GM21529 (cell line): Measurements from ENCODE around the gene SYK.
"Not testable (repeated sequence)": the region's sequence is repeated elsewhere in the genome, so short reads cannot be mapped to it uniquely, and the experiment has no call there.

Experiments used
- ATAC-seq: cut with Tn5 transposase; IDR thresholded peaks from one replicate; pipeline ENCODE4 v1.9.1; 2021; ENCODE audit not compliant: unreplicated experiment

SYK gene

DNA sequence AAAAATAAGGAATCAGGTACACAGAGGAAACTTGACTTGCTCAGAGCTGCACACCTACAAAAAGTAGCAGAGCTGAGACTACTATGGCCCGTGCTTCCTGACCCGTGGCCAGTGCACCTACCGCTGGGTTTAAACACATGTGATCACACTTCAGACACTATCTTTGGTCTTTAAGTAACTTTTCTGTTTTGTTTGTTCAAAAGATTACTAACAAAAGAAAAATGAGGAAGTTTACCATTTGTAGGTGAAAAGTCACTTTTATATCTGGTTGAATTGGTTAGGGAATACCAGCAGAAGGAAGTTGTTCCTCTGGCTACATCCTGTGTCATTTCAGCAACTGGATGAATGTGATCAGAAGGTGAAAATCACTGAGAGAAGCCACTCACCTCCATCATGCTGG, 6.5 kb upstream of the SYK start:
- ATAC-seq: no peak

DNA sequence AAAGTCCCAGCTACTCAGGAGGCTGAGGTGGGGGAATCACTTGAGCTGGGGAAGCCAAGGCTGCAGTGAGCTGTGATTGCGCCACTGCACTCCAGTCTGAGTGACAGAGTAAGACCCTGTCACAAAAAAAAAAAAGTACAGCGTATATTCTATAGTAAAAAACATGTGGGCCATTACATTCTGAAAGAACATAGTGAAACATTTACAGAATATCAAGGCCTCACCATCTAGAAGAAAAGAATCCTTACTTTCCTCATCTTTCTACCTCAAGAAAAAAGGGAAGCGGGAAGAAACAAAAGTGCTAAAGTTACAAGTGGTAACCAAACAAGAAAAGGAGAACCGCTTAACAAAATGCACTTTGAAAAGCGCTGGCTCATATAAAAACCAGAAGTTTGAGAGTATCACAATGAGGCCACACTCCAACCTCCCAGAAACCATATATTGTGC, 5.7 kb upstream of the SYK start:
- peak; percentile 35 for ATAC-seq

GRCh38 chr9:90799271-90799852, 2.3 kb upstream of the SYK start:
- ATAC-seq: no peak

GRCh38 chr9:90801973-90802322, 329 bp downstream of the SYK start:
- peak; percentile 7 for ATAC-seq

DNA sequence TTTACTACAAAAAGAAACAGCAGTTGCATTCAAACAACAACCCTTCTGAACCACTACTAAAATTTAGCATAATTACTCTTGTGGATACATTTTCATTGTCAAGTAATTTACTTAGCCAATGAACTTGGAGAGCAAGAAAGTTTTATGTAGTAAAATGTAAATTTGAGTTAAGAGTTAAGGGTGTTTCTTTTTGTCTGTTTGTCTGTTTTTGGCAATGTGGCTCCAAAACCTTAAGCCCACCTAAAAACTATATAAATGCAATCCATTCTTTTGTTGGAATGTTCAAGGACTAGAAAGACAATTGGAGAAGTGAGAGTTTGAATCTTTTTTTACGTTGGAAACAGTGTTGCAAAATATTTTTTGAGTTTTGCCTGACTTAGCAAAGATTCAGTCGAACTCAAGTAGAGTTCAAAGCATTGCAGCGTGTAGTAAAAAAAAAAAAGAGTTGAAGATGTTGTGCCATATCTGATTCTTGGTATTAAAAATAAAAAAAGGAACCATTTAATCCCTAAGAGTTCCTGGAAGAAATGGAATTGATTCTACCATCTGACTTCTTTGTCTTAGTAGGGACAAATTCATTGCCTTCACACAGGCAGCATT, 867 bp downstream of the SYK start:
- ATAC-seq: no peak

GRCh38 chr9:90803860-90804593, 2.4 kb downstream of the SYK start:
- no peak for ATAC-seq

- no peak for ATAC-seq
Measured at GRCh38 chr9:90805006-90805996, 3.7 kb downstream of the SYK start.

GRCh38 chr9:90807006-90807405, 5.4 kb downstream of the SYK start:
- no peak for ATAC-seq

DNA sequence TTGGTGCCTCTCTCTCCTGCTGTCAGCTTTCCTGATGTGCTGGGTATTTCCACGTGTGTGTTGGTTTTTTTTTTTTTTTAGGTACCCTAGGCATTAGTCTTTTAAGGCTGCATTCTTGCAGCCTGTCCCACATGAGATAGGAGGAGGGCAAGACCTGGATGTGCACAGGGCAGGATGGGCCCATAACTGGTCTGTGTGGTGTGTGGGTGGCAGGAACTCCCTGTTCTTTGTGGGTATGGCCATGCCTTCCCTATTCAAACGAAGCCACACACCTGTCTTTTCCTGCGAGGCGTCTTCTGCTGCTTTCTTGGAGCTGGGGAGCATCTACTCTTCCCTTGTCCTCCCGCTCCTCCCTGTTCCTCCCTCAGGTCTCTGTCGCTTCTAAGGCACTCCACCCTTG, 6.8 kb downstream of the SYK start:
- no peak for ATAC-seq

DNA sequence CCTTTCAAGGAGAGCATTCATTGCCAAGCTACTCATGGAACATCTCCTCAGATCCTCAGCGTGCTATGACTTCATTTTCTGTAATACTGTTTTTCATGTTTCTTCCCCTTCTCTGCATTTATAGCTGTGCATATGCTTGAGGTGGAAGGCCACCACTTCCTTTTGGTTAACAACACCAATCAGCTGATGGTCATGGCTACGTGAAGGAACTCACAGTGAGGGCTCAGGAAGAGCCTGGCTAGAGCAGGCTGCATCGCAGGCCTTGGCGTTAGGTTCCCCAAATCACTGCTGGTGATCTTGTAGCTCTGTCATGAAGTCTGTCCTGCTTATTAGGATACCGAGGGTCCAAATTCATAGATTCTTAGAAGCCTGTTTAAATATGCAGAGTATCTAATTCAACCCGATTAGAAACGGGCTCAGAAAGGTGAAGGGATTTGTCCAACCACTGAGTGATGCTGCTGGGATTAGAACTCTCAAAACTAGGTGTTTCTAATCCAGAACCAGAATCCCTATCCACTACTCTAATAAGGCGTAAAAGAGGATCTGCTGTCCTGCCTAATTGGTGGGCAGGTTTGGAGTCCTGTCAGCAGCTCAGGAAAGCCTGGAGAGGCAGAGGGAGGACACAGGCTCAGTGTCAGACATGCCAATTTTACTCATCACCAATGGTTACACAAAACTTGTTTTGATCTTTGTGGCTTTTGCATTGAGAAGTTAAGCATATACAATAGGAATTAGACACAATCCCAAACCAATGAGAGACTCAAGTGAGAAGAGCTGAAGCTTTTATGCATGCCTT, 7.5 kb downstream of the SYK start:
- peak; percentile 45 for ATAC-seq

DNA sequence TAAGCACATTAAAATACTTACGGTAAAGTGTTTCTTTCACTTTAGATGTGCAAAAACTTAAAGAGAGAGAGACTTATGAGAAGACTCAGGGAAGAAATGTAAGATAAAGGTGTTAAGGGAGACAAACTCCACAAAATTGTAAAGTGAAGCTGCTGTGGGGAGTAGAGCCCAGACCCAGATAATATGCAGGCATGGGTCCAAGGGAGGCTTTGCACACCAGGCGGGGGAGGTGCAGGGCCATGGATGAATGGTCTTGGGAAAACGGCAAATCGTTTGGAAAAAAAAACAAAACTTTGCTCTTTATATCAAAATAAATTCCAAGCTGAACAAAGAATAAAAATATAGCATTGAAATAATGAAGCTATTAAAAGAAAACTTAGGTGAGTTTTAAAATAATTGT, 9.1 kb downstream of the SYK start:
- no peak for ATAC-seq

- no peak for ATAC-seq
Measured at GRCh38 chr9:90813046-90813445, 11.4 kb downstream of the SYK start.

DNA sequence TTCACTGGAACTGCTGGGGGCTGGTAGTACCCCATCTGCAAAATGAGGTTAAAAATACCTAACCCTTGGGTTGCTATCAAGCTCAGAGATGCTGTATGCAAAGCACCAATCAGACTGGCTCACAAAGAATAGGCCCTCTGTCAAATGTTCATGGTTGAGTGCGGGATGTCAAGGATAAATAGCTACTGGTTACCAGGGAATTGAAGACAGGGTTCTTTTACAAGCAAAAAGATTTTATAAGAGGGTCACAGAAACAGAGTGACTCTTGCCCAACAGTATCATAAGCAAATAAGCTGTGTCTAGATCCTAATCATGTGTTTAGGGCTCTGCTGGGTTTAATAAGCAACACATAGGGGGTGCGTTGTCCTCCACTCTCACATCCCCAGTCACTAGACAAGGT, 11.9 kb downstream of the SYK start:
- ATAC-seq: no peak

DNA sequence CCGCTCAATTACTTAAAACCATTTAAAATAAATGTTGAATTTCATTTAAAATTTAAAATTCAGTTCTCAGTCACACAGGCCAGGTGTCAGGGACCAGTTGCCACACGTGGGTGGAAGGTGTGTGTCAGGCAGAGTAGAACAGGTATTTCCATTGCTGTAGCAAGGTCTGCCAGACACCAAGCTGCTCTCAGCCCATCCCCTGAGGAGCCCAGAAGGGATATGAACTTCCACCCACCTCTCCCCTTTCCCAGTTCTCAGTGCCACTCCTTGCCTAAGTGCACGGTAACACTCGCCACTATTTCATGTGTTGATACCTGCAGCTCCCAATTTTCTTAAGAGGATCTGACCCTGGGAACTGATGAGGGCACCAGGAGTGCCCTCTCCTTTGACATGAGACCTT, 12.7 kb downstream of the SYK start:
- ATAC-seq: no peak

DNA sequence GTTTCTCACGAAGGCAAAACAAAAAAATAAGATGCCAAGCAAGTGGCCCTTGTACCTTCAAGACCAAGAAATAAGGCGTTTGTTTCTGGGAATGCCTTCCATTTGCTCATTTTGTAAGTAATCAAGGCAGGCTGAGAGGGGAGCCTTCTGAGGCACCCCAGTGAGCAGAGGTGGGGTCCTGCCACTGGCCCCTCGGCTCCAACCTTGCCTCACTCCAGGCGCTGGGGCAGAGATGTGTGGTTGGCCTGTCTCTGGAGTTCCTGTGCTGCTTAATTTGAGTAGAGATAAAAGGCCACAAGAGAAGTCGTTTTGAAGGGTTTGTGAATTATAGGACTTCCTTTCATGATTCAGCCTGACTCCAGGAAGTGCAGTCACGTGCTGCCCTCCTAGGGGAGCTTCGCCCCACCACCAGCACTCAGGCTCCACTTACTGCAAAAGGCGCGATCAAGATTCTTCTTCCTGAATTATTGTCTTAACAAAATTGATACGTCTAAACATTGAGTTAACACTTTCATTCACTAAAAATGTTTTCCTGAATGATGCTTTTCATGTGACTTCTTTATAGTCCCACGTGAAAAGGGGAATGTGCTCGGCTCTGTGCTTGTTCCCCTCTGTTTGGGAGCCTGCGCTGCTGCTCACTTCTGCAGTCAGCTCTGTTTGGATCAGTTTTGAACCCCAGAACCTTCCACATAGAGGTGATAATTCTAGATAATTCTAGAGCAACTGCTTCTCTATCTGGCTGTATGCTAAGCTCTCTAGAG, 13.7 kb downstream of the SYK start:
- ATAC-seq: peak; percentile 42

DNA sequence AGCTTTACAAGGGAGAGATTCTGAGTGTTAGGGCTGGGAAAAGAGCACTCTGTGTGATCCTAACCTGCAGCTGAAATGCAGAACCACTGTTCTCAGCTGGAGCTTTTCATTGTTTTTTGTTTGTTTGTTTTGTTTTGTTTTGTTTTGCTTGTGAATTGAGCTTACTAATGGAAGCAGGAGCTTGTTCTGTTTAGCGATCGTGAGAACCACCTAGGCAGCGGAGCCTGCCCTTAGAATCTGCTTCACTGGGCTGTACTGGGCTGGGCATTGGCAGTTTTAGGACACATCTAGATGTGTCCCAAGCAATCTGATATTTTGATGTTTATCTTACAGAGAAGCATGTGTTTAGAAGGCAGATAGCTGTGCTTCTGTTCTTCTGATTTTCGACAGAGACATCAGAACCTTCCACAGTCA, 14.3 kb downstream of the SYK start:
- ATAC-seq: peak; percentile 16

GRCh38 chr9:90816690-90817089, 15.1 kb downstream of the SYK start:
- no peak for ATAC-seq

GRCh38 chr9:90818279-90818678, 16.7 kb downstream of the SYK start:
- ATAC-seq: no peak

- ATAC-seq: not testable (repeated sequence)
Measured at GRCh38 chr9:90820406-90820805, 18.8 kb downstream of the SYK start.

DNA sequence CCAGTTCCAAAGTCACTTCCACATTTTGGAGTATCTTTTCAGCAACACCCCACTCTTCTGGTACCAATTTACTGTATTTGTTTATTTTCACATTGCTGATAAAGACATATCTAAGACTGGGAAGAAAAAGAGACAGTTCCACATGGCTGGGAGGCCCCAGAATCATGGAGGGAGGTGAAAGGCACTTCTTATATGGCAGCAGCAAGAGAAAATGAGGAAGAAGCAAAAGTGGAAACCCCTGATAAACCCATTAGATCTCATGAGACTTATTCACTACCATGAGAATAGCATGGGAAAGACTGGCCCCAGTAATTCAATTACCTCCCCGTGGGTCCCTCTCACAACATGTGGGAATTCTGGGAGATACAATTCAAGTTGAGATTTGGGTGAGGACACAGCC, 19.6 kb downstream of the SYK start:
- ATAC-seq: not testable (repeated sequence)
